HepG2 (cell line): Measurements from ENCODE around the gene CKS2. TPM values are rescaled to one million over a fixed set of nuclear protein-coding genes. Genes with fewer than 3 reads are reported as not detected.

ENCODE experiments used
- ARNT2 ChIP-seq: sonication (generic); formaldehyde crosslinking; IDR thresholded peaks from 2 replicates; pipeline ENCODE4 v1.8.0; 2022; ENCODE audit warnings: mild to moderate bottlenecking, low read depth, missing genetic modification reagents, moderate library complexity
- ETV6 ChIP-seq: sonication (generic); formaldehyde crosslinking; conservative IDR thresholded peaks from 2 replicates; pipeline ENCODE4 v1.4.0; 2020; ENCODE audit warnings: missing genetic modification reagents
- KAT2B ChIP-seq: fragments of 150-350 bp; IDR thresholded peaks from 2 replicates; pipeline ENCODE4 v1.6.1; 2014; ENCODE audit warnings: low read depth, low read length, borderline replicate concordance
- KDM2A ChIP-seq: sonication (generic); formaldehyde crosslinking; IDR thresholded peaks from 2 replicates; pipeline ENCODE4 v1.4.0; 2020; ENCODE audit warnings: low read depth, missing genetic modification reagents, borderline replicate concordance
- KDM3A ChIP-seq: IDR thresholded peaks from 2 replicates; pipeline ENCODE4 v1.6.1; 2018; ENCODE audit warnings: low read depth, missing compliant biosample characterization
- KDM5B ChIP-seq: sonication (generic); formaldehyde crosslinking; IDR thresholded peaks from 2 replicates; pipeline ENCODE4 v1.4.0; 2020; ENCODE audit warnings: missing genetic modification reagents, mild to moderate bottlenecking, borderline replicate concordance
- MNT ChIP-seq: fragments of 450-650 bp; IDR thresholded peaks from 2 replicates; pipeline ENCODE4 v1.6.1; 2016
- NR2F1 ChIP-seq, 2 experiments: fragments of 450-650 bp in 1 of 2; formaldehyde crosslinking in 1 of 2; IDR thresholded peaks; 2 replicates each; pipeline versions ENCODE4 v1.5.0 to v1.6.1; 2016 to 2020; ENCODE audit warnings: mild to moderate bottlenecking in 1 of 2, missing compliant biosample characterization in 1 of 2, missing genetic modification reagents in 1 of 2, moderate library complexity in 1 of 2
- PHF20 ChIP-seq: sonication (generic); formaldehyde crosslinking; IDR thresholded peaks from 2 replicates; pipeline ENCODE4 v1.5.0; 2020; ENCODE audit warnings: mild to moderate bottlenecking, missing genetic modification reagents
- POLR2A ChIP-seq, 2 experiments: IDR thresholded peaks; 2 replicates each; pipeline ENCODE4 v1.6.1; 2011; ENCODE audit warnings: low read depth in 2 of 2, low read length in 2 of 2, mild to moderate bottlenecking in 1 of 2, moderate library complexity in 1 of 2; ENCODE audit not compliant: insufficient read depth in 1 of 2
- POLR2G ChIP-seq: fragments of 200-400 bp; formaldehyde crosslinking; IDR thresholded peaks from 2 replicates; pipeline ENCODE4 v1.6.1; 2018; ENCODE audit warnings: mild to moderate bottlenecking, low read depth, low read length, moderate library complexity
- REL ChIP-seq: sonication (generic); formaldehyde crosslinking; conservative IDR thresholded peaks from 2 replicates; pipeline ENCODE4 v1.8.0; 2022; ENCODE audit warnings: mild to moderate bottlenecking, missing genetic modification reagents, moderate library complexity
- TAF15 ChIP-seq: fragments of 200-400 bp; formaldehyde crosslinking; IDR thresholded peaks from one replicate; pipeline ENCODE4 v1.6.1; 2018; ENCODE audit warnings: mild to moderate bottlenecking, low read depth, low read length; ENCODE audit not compliant: poor library complexity, severe bottlenecking
- ZBTB21 ChIP-seq: sonication (generic); formaldehyde crosslinking; IDR thresholded peaks from 2 replicates; pipeline ENCODE4 v1.4.0; 2020; ENCODE audit warnings: missing genetic modification reagents
- ZKSCAN5 ChIP-seq: sonication (generic); formaldehyde crosslinking; IDR thresholded peaks from 2 replicates; pipeline ENCODE4 v1.5.1; 2020; ENCODE audit warnings: mild to moderate bottlenecking, missing genetic modification reagents
- ZNF770 ChIP-seq: sonication (generic); formaldehyde crosslinking; IDR thresholded peaks from 2 replicates; pipeline ENCODE4 v1.5.0; 2020; ENCODE audit warnings: mild to moderate bottlenecking, missing genetic modification reagents
- ZNF839 ChIP-seq: sonication (generic); formaldehyde crosslinking; IDR thresholded peaks from 2 replicates; pipeline ENCODE4 v1.4.0; 2020; ENCODE audit warnings: missing genetic modification reagents, mild to moderate bottlenecking, borderline replicate concordance
- ZSCAN25 ChIP-seq: sonication (generic); formaldehyde crosslinking; IDR thresholded peaks from 2 replicates; pipeline ENCODE4 v1.8.0; 2022; ENCODE audit warnings: mild to moderate bottlenecking, missing genetic modification reagents
- polyA plus RNA-seq, 8 experiments: library from polyadenylated mRNA; depleted of rRNA in 3 of 8; stranded (reverse) in 7 of 8; unstranded in 1 of 8; fragments of >200 nt; fragmentation: Illumina TruSeq in 4 of 8; extraction: Trizol in 4 of 8; gene quantifications; 2 replicates each; pipeline versions ENCODE4 v1.2.1 to v1.2.3, GENCODE V29; 2011 to 2016; ENCODE audit warnings: low read depth in 4 of 8, missing spikeins in 1 of 8, mixed read lengths in 1 of 8; ENCODE audit not compliant: insufficient read depth in 1 of 8
- total RNA-seq, 5 experiments: library from RNA; depleted of rRNA; stranded (reverse); fragments of >200 nt; fragmentation: Illumina TruSeq; extraction: Trizol; gene quantifications; 2 replicates each; pipeline ENCODE4 v1.2.3, GENCODE V29; 2016; ENCODE audit warnings: low read depth in 1 of 5
- TF ChIP-seq, protein P1 (sequence below): IDR thresholded peaks from 2 replicates; pipeline ENCODE4 v1.6.1; 2016; ENCODE audit warnings: low read depth, control low read depth
- TF ChIP-seq, protein P2 (sequence below): sonication (generic); formaldehyde crosslinking; IDR thresholded peaks from 2 replicates; pipeline ENCODE4 v1.4.0; 2020; ENCODE audit warnings: missing genetic modification reagents, mild to moderate bottlenecking, borderline replicate concordance

CKS2 gene
- total and polyA plus RNA-seq, 2 of the 13 experiments (the other 11 are each of a cell fraction or from before 2014, with no cell fraction given): 251 to 317 TPM

- TF ChIP-seq, protein P1, sequence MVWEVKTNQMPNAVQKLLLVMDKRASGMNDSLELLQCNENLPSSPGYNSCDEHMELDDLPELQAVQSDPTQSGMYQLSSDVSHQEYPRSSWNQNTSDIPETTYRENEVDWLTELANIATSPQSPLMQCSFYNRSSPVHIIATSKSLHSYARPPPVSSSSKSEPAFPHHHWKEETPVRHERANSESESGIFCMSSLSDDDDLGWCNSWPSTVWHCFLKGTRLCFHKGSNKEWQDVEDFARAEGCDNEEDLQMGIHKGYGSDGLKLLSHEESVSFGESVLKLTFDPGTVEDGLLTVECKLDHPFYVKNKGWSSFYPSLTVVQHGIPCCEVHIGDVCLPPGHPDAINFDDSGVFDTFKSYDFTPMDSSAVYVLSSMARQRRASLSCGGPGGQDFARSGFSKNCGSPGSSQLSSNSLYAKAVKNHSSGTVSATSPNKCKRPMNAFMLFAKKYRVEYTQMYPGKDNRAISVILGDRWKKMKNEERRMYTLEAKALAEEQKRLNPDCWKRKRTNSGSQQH (CRISPR knock-in tag): peak; percentile 93
- TF ChIP-seq MNT: peak; percentile 68
- peak; percentile 31 to 36; a peak in 2 of 4 replicates for TF ChIP-seq NR2F1 (CRISPR knock-in tag; IDR thresholded peaks at IDR 0.05)
- peak; percentile 83 for TF ChIP-seq KDM3A (CRISPR knock-in tag)
- no peak for TF ChIP-seq ZNF770 (CRISPR knock-in tag)
- TF ChIP-seq ZBTB21 (CRISPR knock-in tag): peak; percentile 63
- TF ChIP-seq POLR2A (IDR thresholded peaks at IDR 0.05; ENCODE audit: insufficient read depth in 1 of 2, low read depth in 2 of 2, low read length in 2 of 2): no peak
- peak; percentile 38; the same call in 1 of the 2 replicates for TF ChIP-seq ZSCAN25 (CRISPR knock-in tag)
- TF ChIP-seq KDM2A: peak; percentile 35; the same call in 1 of the 2 replicates
- peak; percentile 36; the same call in 1 of the 2 replicates for TF ChIP-seq KDM5B (CRISPR knock-in tag)
- peak; percentile 58; the same call in 1 of the 2 replicates for TF ChIP-seq ARNT2 (CRISPR knock-in tag)
- TF ChIP-seq PHF20: no peak
- peak; percentile 64; the same call in 1 of the 2 replicates for TF ChIP-seq KAT2B
- no peak for TF ChIP-seq ZNF839
- TF ChIP-seq, protein P2, sequence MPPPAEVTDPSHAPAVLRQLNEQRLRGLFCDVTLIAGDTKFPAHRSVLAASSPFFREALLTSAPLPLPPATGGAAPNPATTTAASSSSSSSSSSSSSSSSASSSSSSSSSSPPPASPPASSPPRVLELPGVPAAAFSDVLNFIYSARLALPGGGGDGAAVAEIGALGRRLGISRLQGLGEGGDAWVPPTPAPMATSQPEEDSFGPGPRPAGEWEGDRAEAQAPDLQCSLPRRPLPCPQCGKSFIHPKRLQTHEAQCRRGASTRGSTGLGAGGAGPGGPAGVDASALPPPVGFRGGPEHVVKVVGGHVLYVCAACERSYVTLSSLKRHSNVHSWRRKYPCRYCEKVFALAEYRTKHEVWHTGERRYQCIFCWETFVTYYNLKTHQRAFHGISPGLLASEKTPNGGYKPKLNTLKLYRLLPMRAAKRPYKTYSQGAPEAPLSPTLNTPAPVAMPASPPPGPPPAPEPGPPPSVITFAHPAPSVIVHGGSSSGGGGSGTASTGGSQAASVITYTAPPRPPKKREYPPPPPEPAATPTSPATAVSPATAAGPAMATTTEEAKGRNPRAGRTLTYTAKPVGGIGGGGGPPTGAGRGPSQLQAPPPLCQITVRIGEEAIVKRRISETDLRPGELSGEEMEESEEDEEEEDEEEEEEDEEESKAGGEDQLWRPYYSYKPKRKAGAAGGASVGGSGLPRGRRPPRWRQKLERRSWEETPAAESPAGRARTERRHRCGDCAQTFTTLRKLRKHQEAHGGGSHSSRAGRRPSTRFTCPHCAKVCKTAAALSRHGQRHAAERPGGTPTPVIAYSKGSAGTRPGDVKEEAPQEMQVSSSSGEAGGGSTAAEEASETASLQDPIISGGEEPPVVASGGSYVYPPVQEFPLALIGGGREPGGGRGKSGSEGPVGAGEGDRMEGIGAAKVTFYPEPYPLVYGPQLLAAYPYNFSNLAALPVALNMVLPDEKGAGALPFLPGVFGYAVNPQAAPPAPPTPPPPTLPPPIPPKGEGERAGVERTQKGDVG (CRISPR knock-in tag): 0 out of 2 replicates have a peak, but pooled peaks have one; percentile 6
- TF ChIP-seq ETV6 (CRISPR knock-in tag): no peak
- TF ChIP-seq TAF15: no peak
- no peak for TF ChIP-seq REL
- no peak for TF ChIP-seq POLR2G
- no peak for TF ChIP-seq ZKSCAN5 (CRISPR knock-in tag)
Measured at GRCh38 chr9:89357331-89358197, 46.6 kb downstream of the CKS2 start (continued).
